GM18861 (cell line): ENCODE measurements around the gene ZNF19.

Experiments
- ATAC-seq: cut with Tn5 transposase; IDR thresholded peaks from one replicate; pipeline ENCODE4 v1.9.1; 2021; ENCODE audit not compliant: unreplicated experiment

ZNF19 gene

GRCh38 chr16:71491054-71491453 lies 1.9 kb upstream of the ZNF19 start:
- no peak for ATAC-seq

GRCh38 chr16:71490361-71490760 lies 1.2 kb upstream of the ZNF19 start:
- no peak for ATAC-seq

- ATAC-seq, result peak; percentile 75
These were observed 4.9 kb downstream of the ZNF19 start for GRCh38 chr16:71484006-71484893.

- no peak for ATAC-seq
These were observed 6.6 kb downstream of the ZNF19 start for GRCh38 chr16:71482569-71482968.

GRCh38 chr16:71480956-71481355 lies 8.2 kb downstream of the ZNF19 start:
- ATAC-seq, result no peak

- ATAC-seq, result no peak
These were observed 9.7 kb downstream of the ZNF19 start for GRCh38 chr16:71479420-71479819.

GRCh38 chr16:71476457-71477124 lies 12.5 kb downstream of the ZNF19 start:
- no peak for ATAC-seq

- ATAC-seq, result no peak
These were observed 14.3 kb downstream of the ZNF19 start for GRCh38 chr16:71474864-71475263.

- no peak for ATAC-seq
These were observed 15.2 kb downstream of the ZNF19 start for GRCh38 chr16:71473891-71474290.

GRCh38 chr16:71472931-71473330 lies 16.2 kb downstream of the ZNF19 start:
- no peak for ATAC-seq

- no peak for ATAC-seq
These were observed 17.1 kb downstream of the ZNF19 start for GRCh38 chr16:71472051-71472450.

GRCh38 chr16:71467810-71468209 lies 21.3 kb downstream of the ZNF19 start:
- ATAC-seq, result no peak

GRCh38 chr16:71464231-71464630 lies 24.9 kb downstream of the ZNF19 start:
- no peak for ATAC-seq

- ATAC-seq, result peak; percentile 94
These were observed 27.2 kb downstream of the ZNF19 start, which contains the start of gene ZNF23 for GRCh38 chr16:71461686-71462648. TSS of gene ZNF23 (minus strand) at chr16:71462247. CDS start at chr16:71456796, 5,451 bp downstream.

GRCh38 chr16:71460941-71461340 lies 28.2 kb downstream of the ZNF19 start:
- no peak for ATAC-seq

GRCh38 chr16:71460236-71460635 lies 28.9 kb downstream of the ZNF19 start:
- no peak for ATAC-seq

- no peak for ATAC-seq
These were observed 29.6 kb downstream of the ZNF19 start for GRCh38 chr16:71459510-71459909.

GRCh38 chr16:71456801-71457200 lies 32.3 kb downstream of the ZNF19 start:
- no peak for ATAC-seq

- no peak for ATAC-seq
These were observed 36.1 kb downstream of the ZNF19 start for GRCh38 chr16:71453036-71453435.

GRCh38 chr16:71449020-71449419 lies 40.1 kb downstream of the ZNF19 start:
- no peak for ATAC-seq

GRCh38 chr16:71448274-71448866 lies 40.8 kb downstream of the ZNF19 start:
- ATAC-seq, result no peak
